NCI-H2107 treated with DMSO at 0.1 percent for 48 hours (cell line): ENCODE data around the gene ANO6.

Source experiments
- DNase-seq: peaks from one replicate; lab custom pipeline; 2025; ENCODE audit not compliant: unreplicated experiment; lab: John Stamatoyannopoulos, UW

ANO6 gene

GRCh38 chr12:45213107-45213506, 2.8 kb upstream of the ANO6 start:
- no peak for DNase-seq

GRCh38 chr12:45214071-45214470, 1.8 kb upstream of the ANO6 start:
- DNase-seq = no peak

GRCh38 chr12:45214749-45215418, 1.0 kb upstream of the ANO6 start:
- DNase-seq = no peak

GRCh38 chr12:45216230-45216982, 511 bp downstream of the ANO6 start:
- no peak for DNase-seq

- no peak for DNase-seq
Observed at GRCh38 chr12:45216983-45217485, 1.1 kb downstream of the ANO6 start.

- no peak for DNase-seq
Observed at GRCh38 chr12:45217846-45218245, 2.0 kb downstream of the ANO6 start.

- no peak for DNase-seq
Observed at GRCh38 chr12:45219621-45220020, 3.7 kb downstream of the ANO6 start.

- no peak for DNase-seq
Observed at GRCh38 chr12:45220363-45220931, 4.6 kb downstream of the ANO6 start.

GRCh38 chr12:45220969-45221368, 5.1 kb downstream of the ANO6 start:
- DNase-seq = no peak

- no peak for DNase-seq
Observed at GRCh38 chr12:45223868-45224267, 8.0 kb downstream of the ANO6 start.

- DNase-seq = no peak
Observed at GRCh38 chr12:45224311-45224710, 8.4 kb downstream of the ANO6 start.

- DNase-seq = no peak
Observed at GRCh38 chr12:45226021-45226420, 10.1 kb downstream of the ANO6 start.

GRCh38 chr12:45227316-45228067, 11.6 kb downstream of the ANO6 start:
- DNase-seq = no peak

GRCh38 chr12:45231515-45232145, 15.7 kb downstream of the ANO6 start:
- DNase-seq = no peak

GRCh38 chr12:45232146-45232755, 16.4 kb downstream of the ANO6 start:
- no peak for DNase-seq

- DNase-seq = no peak
Observed at GRCh38 chr12:45232756-45233372, 17.0 kb downstream of the ANO6 start.

GRCh38 chr12:45234139-45234865, 18.4 kb downstream of the ANO6 start:
- DNase-seq = no peak

- DNase-seq = peak; percentile 79
Observed at GRCh38 chr12:45235087-45236025, 19.5 kb downstream of the ANO6 start.
